Measurements from ENCODE around the gene RNF187.

- TF ChIP-seq CTCF (IDR thresholded peaks at IDR 0.05) (no peak), POLR2A (IDR thresholded peaks at IDR 0.05) (no peak)
These were observed 56.2 kb downstream of the RNF187 start for GRCh38 chr1:228543396-228543795.
